K562 (cell line): ENCODE results near the gene LZTR1. TPM values are rescaled to one million over a fixed set of nuclear protein-coding genes. Genes with fewer than 3 reads are reported as not detected.
A peak's percentile ranks its signal among the peaks of the same experiment; 100 is the strongest.

ENCODE experiments used
- CBFA2T2 ChIP-seq: fragments of 450-650 bp; conservative IDR thresholded peaks from 2 replicates; pipeline ENCODE4 v1.6.1; 2017; ENCODE audit warnings: mild to moderate bottlenecking
- CCAR2 ChIP-seq: fragments of 200-400 bp; formaldehyde crosslinking; IDR thresholded peaks from 2 replicates; pipeline ENCODE4 v1.6.1; 2017; ENCODE audit warnings: mild to moderate bottlenecking, low read depth, low read length
- DMBX1 ChIP-seq: fragments of 250-450 bp; sonication (Bioruptor Pico); IDR thresholded peaks from 2 replicates; pipeline ENCODE4 v1.8.0; 2022; ENCODE audit warnings: inconsistent platforms, mild to moderate bottlenecking, moderate library complexity, borderline replicate concordance
- E4F1 ChIP-seq: fragments of 250-450 bp; sonication (Bioruptor Pico); IDR thresholded peaks from 2 replicates; pipeline ENCODE4 v1.5.0; 2021; ENCODE audit warnings: mild to moderate bottlenecking, borderline replicate concordance
- FOXJ2 ChIP-seq: fragments of 200-800 bp; sonication (Bioruptor generic); IDR thresholded peaks from 2 replicates; pipeline ENCODE4 v1.6.1; 2016; ENCODE audit warnings: missing genetic modification characterization, missing compliant biosample characterization
- HDAC1 ChIP-seq, 2 experiments: fragments of 450-650 bp; IDR thresholded peaks; 2 replicates each; pipeline ENCODE4 v1.6.1; 2016 to 2017; ENCODE audit warnings: inconsistent platforms in 1 of 2, mild to moderate bottlenecking in 1 of 2, moderate library complexity in 1 of 2
- IFI16 ChIP-seq: fragments of 250-450 bp; sonication (Bioruptor Pico); IDR thresholded peaks from 2 replicates; pipeline ENCODE4 v2.1.2; 2022; ENCODE audit warnings: mild to moderate bottlenecking, inconsistent platforms
- MAZ ChIP-seq, 2 experiments: fragments of 450-650 bp in 1 of 2; sonication (generic) in 1 of 2; formaldehyde crosslinking; IDR thresholded peaks in 1 of 2; conservative IDR thresholded peaks in 1 of 2; 2 replicates each; pipeline versions ENCODE4 v1.4.0 to v1.5.0; 2020; ENCODE audit warnings: mild to moderate bottlenecking in 1 of 2, missing genetic modification reagents in 1 of 2
- NFE2L1 ChIP-seq: fragments of 450-650 bp; IDR thresholded peaks from 2 replicates; pipeline ENCODE4 v1.6.1; 2016; ENCODE audit warnings: missing genetic modification characterization, low read depth, mild to moderate bottlenecking, missing compliant biosample characterization, moderate library complexity, borderline replicate concordance
- NR2F6 ChIP-seq: fragments of 450-650 bp; formaldehyde crosslinking; IDR thresholded peaks from 2 replicates; pipeline ENCODE4 v1.4.0; 2020; ENCODE audit warnings: mild to moderate bottlenecking
- POLR2AphosphoS2 ChIP-seq: IDR thresholded peaks from 2 replicates; pipeline ENCODE4 v1.6.1; 2012; ENCODE audit warnings: low read length, improper control_type of control experiment
- PPARD ChIP-seq: fragments of 250-450 bp; sonication (Bioruptor Pico); IDR thresholded peaks from 2 replicates; pipeline ENCODE4 v1.8.0; 2022; ENCODE audit warnings: inconsistent platforms, mild to moderate bottlenecking, moderate library complexity
- RCOR1 ChIP-seq, 2 experiments: IDR thresholded peaks; 2 replicates each; pipeline ENCODE4 v1.6.1; 2012; ENCODE audit warnings: low read depth in 2 of 2, low read length in 2 of 2, borderline replicate concordance in 1 of 2, improper control_type of control experiment in 1 of 2
- SMAD1 ChIP-seq: fragments of 150-350 bp; IDR thresholded peaks from 2 replicates; pipeline ENCODE4 v1.6.1; 2014; ENCODE audit warnings: low read length, low read depth; ENCODE audit not compliant: partially characterized antibody
- SMC3 ChIP-seq: conservative IDR thresholded peaks from 2 replicates; pipeline ENCODE4 v1.6.1; 2011; ENCODE audit warnings: low read depth, low read length, improper control_type of control experiment; ENCODE audit not compliant: insufficient read depth
- SP2 ChIP-seq: IDR thresholded peaks from 2 replicates; pipeline ENCODE4 v1.6.1; 2011; ENCODE audit warnings: mild to moderate bottlenecking, low read depth, low read length, moderate library complexity; ENCODE audit not compliant: poor library complexity, severe bottlenecking; ENCODE audit errors: extremely low read depth
- TRIM28 ChIP-seq: fragments of 450-650 bp; IDR thresholded peaks from 2 replicates; pipeline ENCODE4 v1.6.1; 2017
- TSHZ1 ChIP-seq: fragments of 250-450 bp; sonication (Bioruptor Pico); IDR thresholded peaks from 2 replicates; pipeline ENCODE4 v1.4.0; 2020; ENCODE audit warnings: mild to moderate bottlenecking, moderate library complexity
- ZNF589 ChIP-seq: fragments of 200-800 bp; sonication (Bioruptor generic); IDR thresholded peaks from 2 replicates; pipeline ENCODE4 v1.6.1; 2016; ENCODE audit warnings: low read depth, missing genetic modification characterization, missing compliant biosample characterization
- polyA plus RNA-seq, 8 experiments: library from polyadenylated mRNA; depleted of rRNA in 4 of 8; stranded (reverse) in 5 of 8; unstranded in 3 of 8; fragments of >200 nt; fragmentation: Nextera tagmentation in 2 of 8; fragmentation: Illumina TruSeq in 1 of 8; extraction: Ambion mirVana in 2 of 8; extraction: Trizol in 1 of 8; gene quantifications; 2 replicates each; pipeline versions ENCODE4 v1.2.1 to v1.2.3, GENCODE V29; 2011 to 2014; ENCODE audit warnings: inconsistent platforms in 1 of 8, missing spikeins in 1 of 8
- total RNA-seq, 7 experiments: library from RNA; depleted of rRNA in 6 of 7; stranded (reverse); fragments of >200 nt in 6 of 7; fragmentation: Illumina TruSeq in 2 of 7; extraction: Trizol in 2 of 7; gene quantifications; 2 replicates each; pipeline versions ENCODE4 v1.2.1 to v1.2.3, GENCODE V29; 2011 to 2021; ENCODE audit warnings: low replicate concordance in 1 of 7
- TF ChIP-seq, protein P1 (sequence below): sonication (generic); formaldehyde crosslinking; IDR thresholded peaks from 2 replicates; pipeline ENCODE4 v1.4.0; 2020; ENCODE audit warnings: mild to moderate bottlenecking, missing genetic modification reagents

LZTR1 gene
- total and polyA plus RNA-seq, 9 of the 15 experiments (the other 6 are each of a cell fraction or from before 2014, with no cell fraction given) = 2.2 to 135 (median 63.0) TPM

- TF ChIP-seq E4F1 = no peak
- no peak for TF ChIP-seq HDAC1 (IDR thresholded peaks at IDR 0.05)
- TF ChIP-seq TRIM28 = no peak
- TF ChIP-seq IFI16 = no peak
- TF ChIP-seq NFE2L1 (tag) = no peak
- TF ChIP-seq CBFA2T2 = no peak
- no peak for TF ChIP-seq FOXJ2 (tag)
- TF ChIP-seq DMBX1 = peak; percentile 77
- TF ChIP-seq POLR2AphosphoS2 = no peak
- peak; percentile 23 to 80; a peak in 3 of 4 replicates for TF ChIP-seq RCOR1 (IDR thresholded peaks at IDR 0.05; ENCODE audit: borderline replicate concordance in 1 of 2, low read depth in 2 of 2, low read length in 2 of 2)
- no peak for TF ChIP-seq SMC3
- no peak for TF ChIP-seq ZNF589 (CRISPR knock-in tag)
- no peak for TF ChIP-seq TSHZ1
- no peak for TF ChIP-seq SMAD1
- TF ChIP-seq SP2 = no peak
- TF ChIP-seq, protein P1, sequence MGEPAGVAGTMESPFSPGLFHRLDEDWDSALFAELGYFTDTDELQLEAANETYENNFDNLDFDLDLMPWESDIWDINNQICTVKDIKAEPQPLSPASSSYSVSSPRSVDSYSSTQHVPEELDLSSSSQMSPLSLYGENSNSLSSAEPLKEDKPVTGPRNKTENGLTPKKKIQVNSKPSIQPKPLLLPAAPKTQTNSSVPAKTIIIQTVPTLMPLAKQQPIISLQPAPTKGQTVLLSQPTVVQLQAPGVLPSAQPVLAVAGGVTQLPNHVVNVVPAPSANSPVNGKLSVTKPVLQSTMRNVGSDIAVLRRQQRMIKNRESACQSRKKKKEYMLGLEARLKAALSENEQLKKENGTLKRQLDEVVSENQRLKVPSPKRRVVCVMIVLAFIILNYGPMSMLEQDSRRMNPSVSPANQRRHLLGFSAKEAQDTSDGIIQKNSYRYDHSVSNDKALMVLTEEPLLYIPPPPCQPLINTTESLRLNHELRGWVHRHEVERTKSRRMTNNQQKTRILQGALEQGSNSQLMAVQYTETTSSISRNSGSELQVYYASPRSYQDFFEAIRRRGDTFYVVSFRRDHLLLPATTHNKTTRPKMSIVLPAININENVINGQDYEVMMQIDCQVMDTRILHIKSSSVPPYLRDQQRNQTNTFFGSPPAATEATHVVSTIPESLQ (CRISPR knock-in tag) = no peak
- TF ChIP-seq MAZ (CRISPR knock-in tag; conservative IDR thresholded peaks at IDR 0.05 in 1 of 2, IDR thresholded peaks at IDR 0.05 in 1 of 2) = no peak
- no peak for TF ChIP-seq CCAR2
- TF ChIP-seq PPARD (CRISPR knock-in tag) = 0 out of 2 replicates have a peak, but pooled peaks have one; percentile 50
- no peak for TF ChIP-seq NR2F6 (CRISPR knock-in tag)
Observed at GRCh38 chr22:21009638-21010425, 27.7 kb downstream of the LZTR1 start (continued).
